ENCODE results near the gene RAB10.

GRCh38 chr2:26136451-26136850, 102.6 kb downstream of the RAB10 start:
- TF ChIP-seq POLR2A (IDR thresholded peaks at IDR 0.05): no peak
- no peak for TF ChIP-seq POLR2AphosphoS5 (IDR thresholded peaks at IDR 0.05)
- TF ChIP-seq, protein P1, sequence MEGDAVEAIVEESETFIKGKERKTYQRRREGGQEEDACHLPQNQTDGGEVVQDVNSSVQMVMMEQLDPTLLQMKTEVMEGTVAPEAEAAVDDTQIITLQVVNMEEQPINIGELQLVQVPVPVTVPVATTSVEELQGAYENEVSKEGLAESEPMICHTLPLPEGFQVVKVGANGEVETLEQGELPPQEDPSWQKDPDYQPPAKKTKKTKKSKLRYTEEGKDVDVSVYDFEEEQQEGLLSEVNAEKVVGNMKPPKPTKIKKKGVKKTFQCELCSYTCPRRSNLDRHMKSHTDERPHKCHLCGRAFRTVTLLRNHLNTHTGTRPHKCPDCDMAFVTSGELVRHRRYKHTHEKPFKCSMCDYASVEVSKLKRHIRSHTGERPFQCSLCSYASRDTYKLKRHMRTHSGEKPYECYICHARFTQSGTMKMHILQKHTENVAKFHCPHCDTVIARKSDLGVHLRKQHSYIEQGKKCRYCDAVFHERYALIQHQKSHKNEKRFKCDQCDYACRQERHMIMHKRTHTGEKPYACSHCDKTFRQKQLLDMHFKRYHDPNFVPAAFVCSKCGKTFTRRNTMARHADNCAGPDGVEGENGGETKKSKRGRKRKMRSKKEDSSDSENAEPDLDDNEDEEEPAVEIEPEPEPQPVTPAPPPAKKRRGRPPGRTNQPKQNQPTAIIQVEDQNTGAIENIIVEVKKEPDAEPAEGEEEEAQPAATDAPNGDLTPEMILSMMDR (IDR thresholded peaks at IDR 0.05): no peak
- no peak for TF ChIP-seq EP300 (IDR thresholded peaks at IDR 0.05)
